Bone marrow (tissue), 2 donors: ENCODE results near the gene SLC22A23.

ENCODE experiments used
- DNase-seq, 2 donors: peaks; one replicate each; lab custom pipeline; 2025; lab: John Stamatoyannopoulos, UW

Gene SLC22A23

GRCh38 chr6:3473773-3474172, 16.9 kb upstream of the SLC22A23 start:
- no peak for DNase-seq

GRCh38 chr6:3471711-3472110, 14.9 kb upstream of the SLC22A23 start:
- no peak for DNase-seq

GRCh38 chr6:3471286-3471685, 14.4 kb upstream of the SLC22A23 start:
- no peak for DNase-seq

GRCh38 chr6:3468585-3468984, 11.7 kb upstream of the SLC22A23 start:
- no peak for DNase-seq

- DNase-seq: no peak
These were observed 11.1 kb upstream of the SLC22A23 start for GRCh38 chr6:3467996-3468395.

GRCh38 chr6:3466488-3467219, 9.8 kb upstream of the SLC22A23 start:
- DNase-seq: no peak

GRCh38 chr6:3460253-3460652, 3.4 kb upstream of the SLC22A23 start:
- no peak for DNase-seq

GRCh38 chr6:3458706-3459421, 2.0 kb upstream of the SLC22A23 start:
- no peak for DNase-seq

GRCh38 chr6:3457710-3458602, 1.1 kb upstream of the SLC22A23 start:
- DNase-seq: no peak

- DNase-seq: no peak
These were observed 404 bp downstream of the SLC22A23 start for GRCh38 chr6:3456395-3456897.

GRCh38 chr6:3455569-3456394, 1.1 kb downstream of the SLC22A23 start:
- no peak for DNase-seq

- DNase-seq: no peak
These were observed 1.7 kb downstream of the SLC22A23 start for GRCh38 chr6:3455147-3455568.

- DNase-seq: no peak
These were observed 2.4 kb downstream of the SLC22A23 start for GRCh38 chr6:3454273-3455010.

- no peak for DNase-seq
These were observed 3.2 kb downstream of the SLC22A23 start for GRCh38 chr6:3453413-3454272.

- DNase-seq: no peak
These were observed 5.4 kb downstream of the SLC22A23 start for GRCh38 chr6:3451498-3451897.

GRCh38 chr6:3450888-3451287, 6.0 kb downstream of the SLC22A23 start:
- DNase-seq: no peak

- no peak for DNase-seq
These were observed 7.0 kb downstream of the SLC22A23 start for GRCh38 chr6:3449750-3450305.

- DNase-seq: no peak
These were observed 7.5 kb downstream of the SLC22A23 start for GRCh38 chr6:3449321-3449720.

GRCh38 chr6:3447005-3447404, 9.8 kb downstream of the SLC22A23 start:
- DNase-seq: no peak
